ENCODE results near the gene CDK18. TPM values are rescaled to one million over a fixed set of nuclear protein-coding genes. Genes with fewer than 3 reads are reported as not detected.
A peak's percentile ranks its signal among the peaks of the same experiment; 100 is the strongest.

Gene CDK18
- total RNA-seq (2021) (9.2 and 29.3 TPM in 2 replicates), Bru-seq, nascent RNA (percentile 47 among the genes with signal in this experiment), BruChase-seq, experiment 1, labeled RNA remaining after a 2-hour chase (percentile 58 among the genes with signal in this experiment), BruChase-seq, experiment 2, labeled RNA remaining after a 6-hour chase (percentile 52 among the genes with signal in this experiment)
- long read RNA-seq, partial matches to known transcripts = 15 of 35 reads
- long read RNA-seq, other reads (novel, unspliced or antisense) = 8 of 35 reads

DNA sequence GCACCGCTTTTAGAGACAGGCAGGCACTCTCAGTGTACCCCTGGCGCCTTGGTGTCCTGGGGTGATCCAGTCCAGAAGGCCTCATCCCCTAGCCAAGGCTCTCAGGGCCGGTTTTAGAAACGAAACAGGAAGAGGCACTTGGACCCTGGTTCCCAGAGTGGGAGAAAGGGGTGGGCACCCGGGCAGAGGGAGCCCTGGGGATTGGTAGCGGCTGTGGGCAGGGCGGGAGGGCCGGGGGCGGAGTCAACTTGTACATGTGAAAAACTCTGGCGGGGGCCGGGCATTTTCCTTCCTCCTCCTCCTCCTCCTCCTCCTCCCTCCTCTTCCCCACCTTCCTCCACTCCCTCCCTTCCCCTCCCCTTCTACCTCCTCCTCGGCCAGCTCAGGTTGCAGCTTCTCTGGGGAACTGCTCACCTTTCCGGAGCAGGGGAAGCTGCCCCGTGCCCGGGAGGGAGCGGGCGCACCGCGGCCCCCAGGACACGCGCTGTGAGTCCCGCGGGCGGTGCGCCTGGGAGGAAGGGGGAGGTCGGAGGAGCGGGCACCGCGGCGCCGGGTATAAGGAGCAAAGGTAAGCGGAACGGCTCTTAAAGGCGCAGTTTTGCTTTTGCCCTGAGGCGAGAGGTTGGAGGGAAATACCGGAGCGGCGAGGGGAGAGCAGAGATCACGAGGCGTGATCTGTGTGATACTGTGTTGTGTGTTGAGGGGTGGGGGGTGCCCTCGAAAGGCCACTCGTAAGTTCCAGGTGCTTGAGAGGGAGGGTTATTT lies at the start of gene CDK18:
Gene CDK18, plus strand, starts transcription at position 359 of the 765 bp plus-strand sequence. CDS start 18,499 bp downstream, outside the sequence.
- peaks cover 20% of the 10 kb centered on the region for H3K4me1 ChIP-seq (ENCODE audit: insufficient read depth, low read length, poor library complexity, severe bottlenecking)
- peak within 1 kb of the TSS; percentile 61 for H3K4me3 ChIP-seq (ENCODE audit: low read depth, low read length, poor library complexity, severe bottlenecking)
- peak; percentile 85 for DNase-seq (ENCODE audit: low spot score)
- no peak for TF ChIP-seq EZH2 (IDR thresholded peaks at IDR 0.05; ENCODE audit: borderline replicate concordance, low read depth, low read length, poor library complexity, severe bottlenecking)
- TF ChIP-seq, protein P1, sequence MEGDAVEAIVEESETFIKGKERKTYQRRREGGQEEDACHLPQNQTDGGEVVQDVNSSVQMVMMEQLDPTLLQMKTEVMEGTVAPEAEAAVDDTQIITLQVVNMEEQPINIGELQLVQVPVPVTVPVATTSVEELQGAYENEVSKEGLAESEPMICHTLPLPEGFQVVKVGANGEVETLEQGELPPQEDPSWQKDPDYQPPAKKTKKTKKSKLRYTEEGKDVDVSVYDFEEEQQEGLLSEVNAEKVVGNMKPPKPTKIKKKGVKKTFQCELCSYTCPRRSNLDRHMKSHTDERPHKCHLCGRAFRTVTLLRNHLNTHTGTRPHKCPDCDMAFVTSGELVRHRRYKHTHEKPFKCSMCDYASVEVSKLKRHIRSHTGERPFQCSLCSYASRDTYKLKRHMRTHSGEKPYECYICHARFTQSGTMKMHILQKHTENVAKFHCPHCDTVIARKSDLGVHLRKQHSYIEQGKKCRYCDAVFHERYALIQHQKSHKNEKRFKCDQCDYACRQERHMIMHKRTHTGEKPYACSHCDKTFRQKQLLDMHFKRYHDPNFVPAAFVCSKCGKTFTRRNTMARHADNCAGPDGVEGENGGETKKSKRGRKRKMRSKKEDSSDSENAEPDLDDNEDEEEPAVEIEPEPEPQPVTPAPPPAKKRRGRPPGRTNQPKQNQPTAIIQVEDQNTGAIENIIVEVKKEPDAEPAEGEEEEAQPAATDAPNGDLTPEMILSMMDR (conservative IDR thresholded peaks at IDR 0.05; ENCODE audit: low read depth, low read length) = no peak
- H3K9me3 ChIP-seq (ENCODE audit: low read depth, low read length, poor library complexity, severe bottlenecking) = no peaks in the 10 kb centered on the region
- ChIA-PET CTCF (no interaction called here), POLR2A (ENCODE audit: low non-redundant PET) (no interaction called here)
- no TSS peak for BruUV-seq (replicated peaks)
- intact Hi-C loops (cut with micrococcal nuclease; ENCODE audit: unreplicated experiment) = no loop called here
- H3K27me3 ChIP-seq (replicated peaks; ENCODE audit: insufficient read depth, low read depth, low read length, poor library complexity) = no peaks in the 10 kb centered on the region
- H3K36me3 ChIP-seq (ENCODE audit: insufficient read depth, low read length, poor library complexity, severe bottlenecking) = no peaks in the 10 kb centered on the region
- peak within 1 kb of the TSS; percentile 55 for H3K27ac ChIP-seq (ENCODE audit: low read depth, low read length, poor library complexity, severe bottlenecking)

DNA sequence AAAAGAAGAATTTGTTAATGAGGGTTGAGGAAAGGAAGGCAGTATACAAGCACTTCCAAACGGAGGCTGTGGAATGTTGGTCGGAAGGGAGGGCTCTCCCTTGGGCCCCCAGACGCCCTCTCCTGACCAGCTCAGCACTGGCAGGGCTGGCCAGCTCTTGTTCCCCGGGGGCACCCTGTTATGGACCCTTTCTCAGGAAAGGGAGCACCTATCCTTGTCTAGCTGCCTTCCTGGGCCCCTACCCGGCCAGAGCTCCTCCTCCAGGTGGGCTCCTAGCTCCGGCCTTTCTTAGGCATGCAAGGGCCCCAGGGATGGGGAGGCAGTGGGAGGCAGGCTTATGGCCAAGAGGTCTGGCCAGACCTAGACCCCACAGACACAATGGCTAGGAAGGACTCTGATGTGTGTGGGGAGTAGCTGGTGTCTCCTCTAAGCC lies 49.5 kb upstream of the CDK18 start:
- CTCF ChIA-PET = no interaction called here
- Histone ChIP-seq H3K4me3 (ENCODE audit: low read depth, low read length, poor library complexity, severe bottlenecking) (no peak overlapping the region), H3K9me3 (ENCODE audit: low read depth, low read length, poor library complexity, severe bottlenecking) (no peaks in the 10 kb centered on the region), H3K36me3 (ENCODE audit: insufficient read depth, low read length, poor library complexity, severe bottlenecking) (no peaks in the 10 kb centered on the region), H3K27ac (ENCODE audit: low read depth, low read length, poor library complexity, severe bottlenecking) (no peak overlapping the region), H3K4me1 (ENCODE audit: insufficient read depth, low read length, poor library complexity, severe bottlenecking) (peaks cover 29% of the 10 kb centered on the region), H3K27me3 (replicated peaks; ENCODE audit: insufficient read depth, low read depth, low read length, poor library complexity) (peaks cover 43% of the 10 kb centered on the region)
- BruUV-seq (replicated peaks) = no TSS peak
- TF ChIP-seq, protein P1 (conservative IDR thresholded peaks at IDR 0.05; ENCODE audit: low read depth, low read length) = no peak
- no peak for TF ChIP-seq EZH2 (IDR thresholded peaks at IDR 0.05; ENCODE audit: borderline replicate concordance, low read depth, low read length, poor library complexity, severe bottlenecking)
- no peak for DNase-seq (ENCODE audit: low spot score)
- intact Hi-C loops (cut with micrococcal nuclease; ENCODE audit: unreplicated experiment) = no loop called here
- POLR2A ChIA-PET (ENCODE audit: low non-redundant PET) = no interaction called here

DNA sequence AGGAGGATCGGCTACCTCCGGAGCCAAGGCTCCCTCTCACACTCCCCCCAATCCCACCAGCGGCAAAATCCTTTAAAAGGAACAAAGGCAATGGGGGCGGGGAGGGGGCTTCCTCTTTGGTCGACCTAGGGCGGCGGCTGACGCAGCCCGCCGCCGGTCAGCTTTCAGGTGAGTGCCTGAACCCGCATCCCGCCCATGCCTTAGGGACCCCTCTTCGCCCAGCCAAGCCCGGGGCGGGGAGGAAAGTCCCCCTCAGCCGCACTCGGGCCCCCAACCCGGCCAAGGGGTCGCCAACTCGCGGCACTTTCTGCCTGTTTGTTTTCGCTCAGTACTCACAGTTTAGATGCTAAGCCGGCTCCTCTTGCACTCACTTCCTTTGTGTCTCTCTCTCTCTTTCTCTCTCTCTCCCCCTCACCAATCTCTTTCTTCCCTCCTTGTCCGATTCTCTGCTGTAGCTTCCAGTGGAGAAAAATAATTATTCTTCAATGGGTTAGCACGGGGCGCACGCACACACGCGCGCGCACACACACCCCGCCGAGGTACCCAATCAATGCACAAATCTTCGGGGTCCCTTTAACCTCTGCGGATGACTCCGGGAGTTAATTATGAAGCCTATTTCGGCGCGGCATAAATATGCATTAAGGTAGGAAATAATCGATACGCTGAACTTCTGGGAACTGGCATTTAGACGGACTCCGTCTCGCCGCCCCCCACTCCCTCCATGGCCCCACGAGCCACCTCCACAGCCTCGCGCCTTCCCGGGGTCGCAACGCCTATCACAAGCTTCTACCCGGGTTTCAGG lies 48.7 kb upstream of the CDK18 start, which contains the start of gene BLACAT1:
Gene BLACAT1, minus strand, starts transcription at position 465 of the 802 bp plus-strand sequence.
- Histone ChIP-seq H3K9me3 (ENCODE audit: low read depth, low read length, poor library complexity, severe bottlenecking) (no peaks in the 10 kb centered on the region), H3K27me3 (replicated peaks; ENCODE audit: insufficient read depth, low read depth, low read length, poor library complexity) (peaks cover 43% of the 10 kb centered on the region), H3K27ac (ENCODE audit: low read depth, low read length, poor library complexity, severe bottlenecking) (no peak within 1 kb of the TSS), H3K4me1 (ENCODE audit: insufficient read depth, low read length, poor library complexity, severe bottlenecking) (peaks cover 21% of the 10 kb centered on the region), H3K4me3 (ENCODE audit: low read depth, low read length, poor library complexity, severe bottlenecking) (peak within 1 kb of the TSS; percentile 48), H3K36me3 (ENCODE audit: insufficient read depth, low read length, poor library complexity, severe bottlenecking) (no peaks in the 10 kb centered on the region)
- no TSS peak for BruUV-seq (replicated peaks)
- intact Hi-C loops (cut with micrococcal nuclease; ENCODE audit: unreplicated experiment) = no loop called here
- TF ChIP-seq, protein P1 (conservative IDR thresholded peaks at IDR 0.05; ENCODE audit: low read depth, low read length) = no peak
- peak; percentile 72 for TF ChIP-seq EZH2 (IDR thresholded peaks at IDR 0.05; ENCODE audit: borderline replicate concordance, low read depth, low read length, poor library complexity, severe bottlenecking)
- POLR2A ChIA-PET (ENCODE audit: low non-redundant PET) = interaction anchor here (0.7 kb wide), 1 partner anchor 1320 kb away, joined by 3 read pairs; no protein-coding TSS in a partner anchor
- DNase-seq (ENCODE audit: low spot score) = no peak
- CTCF ChIA-PET = interaction anchor here (1.4 kb wide), 1 partner anchor 17 kb away, joined by 4 read pairs; no protein-coding TSS in a partner anchor
